Calu3 (cell line): ENCODE measurements around the gene DIS3L2. TPM values are rescaled to one million over a fixed set of nuclear protein-coding genes. Genes with fewer than 3 reads are reported as not detected.

Experiments used
- BruUV-seq: library from RNA; stranded (reverse); fragments of 400-500 nt; replicated peaks from 2 replicates; lab custom pipeline; 2021; lab: Mats Ljungman, UMichigan
- CTCF ChIA-PET: fragments of 300-600 bp; sonication (Branson Sonifier 250); formaldehyde crosslinking; loops from one replicate; lab custom pipeline; 2022; ENCODE audit warnings: antibody characterized with exemption; lab: Charles Lee
- DNase-seq: peaks from one replicate; pipeline ENCODE4 v3.0.0; 2022
- H3K27ac Mint-ChIP-seq: one replicate; pipeline ENCODE4 v1.8.0; 2022; ENCODE audit warnings: mixed read lengths; ENCODE audit not compliant: unreplicated experiment
- H3K27me3 Mint-ChIP-seq: one replicate; pipeline ENCODE4 v1.8.0; 2022; ENCODE audit warnings: mixed read lengths; ENCODE audit not compliant: unreplicated experiment
- H3K36me3 Mint-ChIP-seq: one replicate; pipeline ENCODE4 v1.8.0; 2022; ENCODE audit warnings: mild to moderate bottlenecking, moderate library complexity, mixed read lengths; ENCODE audit not compliant: insufficient read depth, unreplicated experiment
- H3K4me1 Mint-ChIP-seq: one replicate; pipeline ENCODE4 v1.8.0; 2022; ENCODE audit warnings: mild to moderate bottlenecking, low read depth, mixed read lengths; ENCODE audit not compliant: unreplicated experiment
- H3K4me3 Mint-ChIP-seq: one replicate; pipeline ENCODE4 v1.8.0; 2022; ENCODE audit warnings: mild to moderate bottlenecking, low read depth, moderate library complexity, mixed read lengths; ENCODE audit not compliant: unreplicated experiment
- H3K9me3 Mint-ChIP-seq: one replicate; pipeline ENCODE4 v1.8.0; 2022; ENCODE audit warnings: low read depth, mixed read lengths; ENCODE audit not compliant: unreplicated experiment
- CTCF ChIP-seq: fragments of 200-600 bp; IDR thresholded peaks from one replicate; pipeline ENCODE4 v1.8.0; 2022; ENCODE audit warnings: antibody characterized with exemption; ENCODE audit not compliant: unreplicated experiment
- intact Hi-C: fragments of 100-400 bp; cut with micrococcal nuclease; formaldehyde crosslinking; loops from one replicate; pipeline ENCODE4 v1.10.0; 2022; ENCODE audit not compliant: unreplicated experiment
- total RNA-seq: library from RNA; stranded (reverse); gene quantifications from 2 replicates; pipeline ENCODE4 v1.2.3, GENCODE V29; 2022

DIS3L2 gene
- total RNA-seq, 1 experiment from 2014 or later: 46.0 TPM

DNA sequence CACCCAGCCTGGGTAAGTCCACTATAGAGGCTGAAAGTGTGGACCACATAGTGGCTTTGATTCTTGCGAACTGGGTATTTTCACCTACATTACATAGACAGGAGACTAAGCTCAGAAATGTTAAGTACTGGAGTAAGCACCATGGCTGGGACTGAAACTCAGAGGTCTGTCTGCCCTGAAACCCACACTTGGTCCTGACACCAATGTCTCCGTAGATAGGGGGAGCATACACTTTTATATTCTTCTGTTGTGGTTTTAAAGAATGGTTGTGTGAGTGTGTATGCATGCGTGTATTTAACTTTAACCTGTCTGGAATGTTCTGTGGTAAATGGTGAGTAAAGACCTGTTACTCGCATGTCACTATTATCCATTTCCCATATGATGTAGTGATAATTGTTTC, 25.0 kb upstream of the DIS3L2 start:
- intact Hi-C loops: no loop called here
- H3K4me1 Mint-ChIP-seq: no peaks in the 10 kb centered on the region
- peaks cover 62% of the 10 kb centered on the region for H3K27me3 Mint-ChIP-seq
- DNase-seq: no peak
- CTCF ChIA-PET: no interaction called here
- TF ChIP-seq CTCF: no peak
- no peaks in the 10 kb centered on the region for H3K36me3 Mint-ChIP-seq
- H3K27ac Mint-ChIP-seq: no peak overlapping the region
- BruUV-seq: no TSS peak
- H3K9me3 Mint-ChIP-seq: no peaks in the 10 kb centered on the region
- H3K4me3 Mint-ChIP-seq: no peak overlapping the region

DNA sequence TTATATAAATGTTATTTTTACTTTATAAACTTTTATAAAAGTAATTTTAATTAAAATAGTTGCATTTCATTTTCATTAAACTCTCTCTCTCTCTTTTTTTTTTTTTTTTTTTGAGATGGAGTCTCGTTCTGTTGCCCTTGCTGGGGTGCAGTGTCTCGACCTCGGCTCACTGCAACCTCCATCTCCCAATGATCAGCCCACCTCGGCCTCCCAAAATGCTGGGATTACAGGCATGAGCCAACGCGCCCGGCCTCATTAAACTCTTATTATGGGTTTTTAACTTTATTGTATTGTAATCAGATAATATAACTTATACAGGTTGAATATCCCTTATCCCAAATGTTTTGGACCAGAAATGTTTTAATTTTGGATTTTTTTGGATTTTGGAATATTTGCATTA, 24.5 kb upstream of the DIS3L2 start:
- Mint-ChIP-seq H3K4me1 (no peaks in the 10 kb centered on the region), H3K36me3 (no peaks in the 10 kb centered on the region), H3K4me3 (no peak overlapping the region), H3K9me3 (no peaks in the 10 kb centered on the region), H3K27me3 (peaks cover 62% of the 10 kb centered on the region), H3K27ac (no peak overlapping the region)
- intact Hi-C loops: no loop called here
- BruUV-seq: no TSS peak
- DNase-seq: no peak
- CTCF ChIA-PET: no interaction called here
- TF ChIP-seq CTCF: no peak

DNA sequence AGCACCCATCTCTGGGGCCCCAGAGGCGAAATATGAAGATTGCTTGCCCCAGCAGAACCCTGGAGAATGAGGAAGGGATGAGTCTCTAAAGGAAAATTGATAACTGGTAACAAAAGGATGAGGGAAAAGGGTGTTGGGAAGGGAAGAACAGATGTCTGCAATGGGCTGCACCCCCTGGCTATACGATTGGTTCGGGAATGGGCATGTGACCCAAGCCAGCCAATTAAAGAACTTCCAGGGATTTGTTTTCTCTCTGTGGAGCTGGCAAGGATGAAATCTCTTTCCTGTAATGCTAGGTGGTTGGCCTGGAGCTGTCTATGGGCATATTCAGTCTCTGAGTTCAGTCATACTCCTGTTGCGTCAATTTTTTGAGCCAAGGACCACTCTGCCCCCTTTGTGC, 22.5 kb upstream of the DIS3L2 start:
- no peaks in the 10 kb centered on the region for H3K4me1 Mint-ChIP-seq
- CTCF ChIA-PET: no interaction called here
- no peaks in the 10 kb centered on the region for H3K9me3 Mint-ChIP-seq

GRCh38 chr2:231940795-231941194, 20.7 kb upstream of the DIS3L2 start:
- H3K4me3 Mint-ChIP-seq: no peak overlapping the region
- H3K27me3 Mint-ChIP-seq: peaks cover 29% of the 10 kb centered on the region
- intact Hi-C loops: no loop called here
- H3K36me3 Mint-ChIP-seq: no peaks in the 10 kb centered on the region
- no TSS peak for BruUV-seq
- no peaks in the 10 kb centered on the region for H3K4me1 Mint-ChIP-seq
- no peak for TF ChIP-seq CTCF
- H3K27ac Mint-ChIP-seq: no peak overlapping the region
- H3K9me3 Mint-ChIP-seq: no peaks in the 10 kb centered on the region
- no peak for DNase-seq
- CTCF ChIA-PET: interaction anchor here (0.6 kb wide), 1 partner anchor 34 kb away, joined by 3 read pairs; no protein-coding TSS in a partner anchor

More for the DNA sequence above, 22.5 kb upstream of the DIS3L2 start:
- Mint-ChIP-seq H3K36me3 (no peaks in the 10 kb centered on the region), H3K4me3 (no peak overlapping the region), H3K27me3 (peaks cover 43% of the 10 kb centered on the region), H3K27ac (no peak overlapping the region)
- intact Hi-C loops: no loop called here
- BruUV-seq: no TSS peak
- no peak for DNase-seq
- no peak for TF ChIP-seq CTCF
